GM21723 (cell line): ENCODE measurements around the gene CADPS2.
"Not testable (repeated sequence)": the region's sequence is repeated elsewhere in the genome, so short reads cannot be mapped to it uniquely, and the experiment has no call there.

Source experiments
- ATAC-seq: cut with Tn5 transposase; IDR thresholded peaks from one replicate; pipeline ENCODE4 v1.9.1; 2021; ENCODE audit warnings: mild to moderate bottlenecking, moderate library complexity; ENCODE audit not compliant: unreplicated experiment

The CADPS2 gene

GRCh38 chr7:122677149-122677548 is 209.1 kb downstream of the CADPS2 start:
- ATAC-seq, result no peak

DNA sequence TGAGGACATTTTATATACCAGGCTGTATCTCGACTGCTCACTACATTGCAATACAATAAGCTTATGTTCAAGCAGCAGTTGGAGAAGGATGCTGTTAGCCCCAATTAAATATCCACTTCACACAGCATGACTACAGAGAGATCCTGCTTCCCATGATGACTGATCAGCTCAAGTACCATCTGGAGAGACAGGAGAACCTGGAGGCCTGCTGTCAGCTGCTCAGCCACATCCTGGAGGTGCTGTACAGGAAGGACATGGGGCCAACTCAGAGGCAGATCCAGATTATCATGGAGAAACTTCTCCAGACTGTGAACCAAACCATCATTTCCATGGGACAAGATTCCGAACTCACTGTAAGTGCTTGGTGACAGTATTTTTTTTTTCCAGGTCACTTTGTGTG is 209.8 kb downstream of the CADPS2 start:
- ATAC-seq, result no peak

DNA sequence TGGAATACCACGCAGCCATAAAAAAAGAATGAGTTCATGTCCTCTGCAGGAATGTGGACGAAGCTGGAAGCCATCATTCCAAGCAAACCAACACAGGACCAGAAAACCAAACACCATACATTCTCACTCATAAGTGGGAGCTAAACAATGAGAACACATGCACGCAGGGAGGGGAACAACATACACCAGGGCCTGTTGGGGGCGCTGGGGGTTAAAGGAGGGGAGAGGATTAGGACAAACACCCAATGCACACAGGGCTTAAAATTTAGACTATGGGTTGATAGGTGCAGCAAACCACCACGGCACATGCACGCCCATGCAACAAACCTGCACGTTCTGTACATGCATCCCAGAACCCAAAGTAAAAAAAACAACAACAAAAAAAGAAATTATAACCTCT is 210.6 kb downstream of the CADPS2 start:
- no peak for ATAC-seq

DNA sequence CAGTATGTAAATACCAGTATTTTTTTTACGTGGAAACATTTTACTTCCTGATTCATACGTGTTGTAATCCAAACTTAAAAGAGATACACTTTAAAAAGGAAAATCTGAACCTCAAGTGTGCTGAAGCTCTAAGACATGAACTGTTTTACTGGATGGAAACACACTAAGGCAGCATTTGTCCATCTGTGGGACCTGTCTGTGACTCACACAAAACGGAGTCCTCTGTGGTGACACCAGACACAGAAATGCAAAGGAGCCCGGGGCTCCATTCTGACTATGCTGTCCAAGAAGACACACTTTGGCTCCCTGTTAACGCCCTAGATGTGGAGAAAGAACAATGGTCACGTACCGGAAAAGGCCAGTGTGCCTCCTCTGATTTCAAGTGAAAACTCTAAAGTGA is 211.2 kb downstream of the CADPS2 start:
- ATAC-seq, result no peak

DNA sequence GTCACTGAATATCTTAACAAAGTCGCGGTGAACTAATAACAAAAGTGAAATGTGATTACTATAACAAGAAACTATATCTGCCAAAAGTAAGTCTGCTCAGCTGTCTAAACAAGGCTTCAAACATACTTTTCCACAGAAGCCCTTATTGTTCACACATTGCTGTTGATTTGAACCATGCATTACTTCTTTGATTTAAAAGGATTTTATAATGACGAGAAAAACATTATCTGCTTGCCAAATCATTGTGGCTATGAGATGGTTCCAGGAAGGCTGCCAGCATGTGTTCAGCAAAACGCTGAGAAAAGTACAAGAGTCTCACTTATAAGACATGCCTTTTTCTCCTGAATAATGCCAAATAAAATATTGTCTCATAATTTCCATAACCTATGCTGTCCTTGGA is 211.8 kb downstream of the CADPS2 start:
- no peak for ATAC-seq

DNA sequence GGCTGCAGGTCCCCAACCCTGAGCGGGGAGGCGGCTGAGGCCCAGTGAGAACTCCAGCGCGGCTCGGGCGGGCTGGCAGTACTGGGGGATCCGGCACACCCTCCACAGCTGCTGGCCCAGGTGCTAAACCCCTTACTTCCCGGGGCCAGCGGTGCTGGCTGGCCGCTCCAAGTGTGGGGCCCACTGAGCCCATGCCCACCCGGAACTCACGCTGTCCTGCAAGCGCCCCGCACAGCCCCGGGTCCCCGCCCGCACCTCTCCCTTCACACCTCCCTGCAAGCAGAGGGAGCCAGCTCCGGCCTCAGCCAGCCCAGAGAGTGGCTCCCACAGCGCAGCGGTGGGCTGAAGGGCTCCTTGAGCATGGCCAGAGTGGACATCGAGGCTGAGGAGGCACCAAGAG is 212.3 kb downstream of the CADPS2 start:
- no peak for ATAC-seq

DNA sequence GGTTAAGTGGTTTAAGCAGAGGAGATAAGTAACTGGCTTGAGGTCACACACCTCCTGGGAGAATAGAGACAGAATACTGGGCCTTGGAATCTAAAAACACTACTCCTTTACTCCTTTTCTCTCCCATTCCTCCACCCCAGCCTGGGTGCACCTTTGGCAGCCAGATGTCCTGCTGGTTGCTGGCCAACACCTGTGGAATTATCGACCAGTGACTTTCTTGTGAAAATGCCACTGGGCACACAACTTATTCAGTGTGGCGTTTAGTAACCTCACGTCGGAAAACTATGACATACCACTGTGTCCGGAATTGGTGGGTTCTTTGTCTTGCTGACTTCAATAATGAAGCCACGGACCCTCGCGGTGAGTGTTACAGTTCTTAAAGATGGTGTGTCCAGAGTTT is 213.7 kb downstream of the CADPS2 start:
- ATAC-seq, result no peak

GRCh38 chr7:122663733-122664132 is 222.5 kb downstream of the CADPS2 start:
- no peak for ATAC-seq

DNA sequence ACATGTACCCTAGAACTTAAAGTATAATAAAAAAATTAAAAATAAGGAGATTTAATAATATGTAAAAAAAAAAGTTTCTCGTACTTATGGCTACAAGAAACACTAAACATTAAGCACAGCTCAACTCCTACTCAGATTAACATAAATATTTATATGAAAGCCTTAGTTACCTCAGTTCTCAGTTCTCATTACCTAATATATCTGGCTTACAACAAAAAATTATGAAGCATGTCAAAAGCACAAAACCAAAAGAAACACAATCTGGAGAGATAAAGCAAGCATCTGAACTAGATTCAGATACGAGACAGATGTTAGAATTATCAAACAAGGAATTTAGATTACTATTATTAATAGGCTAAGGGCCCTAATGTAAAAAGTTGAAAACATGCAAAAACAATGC is 227.4 kb downstream of the CADPS2 start:
- ATAC-seq, result no peak

DNA sequence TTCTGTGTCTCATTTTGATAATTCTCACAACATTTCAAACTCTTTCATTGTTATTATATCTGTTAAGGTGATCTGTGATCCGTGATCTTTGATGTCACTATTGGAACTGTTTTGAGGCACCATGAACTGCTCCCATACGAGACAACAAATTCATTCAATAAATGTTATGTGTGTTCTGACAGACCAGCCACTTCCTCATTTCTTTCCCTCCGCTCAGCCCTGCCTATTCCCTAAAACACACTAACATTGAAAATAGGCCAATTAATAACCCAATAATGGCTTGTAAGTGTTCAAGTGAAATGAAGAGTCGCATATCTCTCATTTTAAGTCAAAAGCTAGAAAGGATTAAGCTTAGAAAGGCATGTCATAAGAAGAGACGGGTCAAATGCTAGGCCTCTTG is 232.6 kb downstream of the CADPS2 start:
- no peak for ATAC-seq

DNA sequence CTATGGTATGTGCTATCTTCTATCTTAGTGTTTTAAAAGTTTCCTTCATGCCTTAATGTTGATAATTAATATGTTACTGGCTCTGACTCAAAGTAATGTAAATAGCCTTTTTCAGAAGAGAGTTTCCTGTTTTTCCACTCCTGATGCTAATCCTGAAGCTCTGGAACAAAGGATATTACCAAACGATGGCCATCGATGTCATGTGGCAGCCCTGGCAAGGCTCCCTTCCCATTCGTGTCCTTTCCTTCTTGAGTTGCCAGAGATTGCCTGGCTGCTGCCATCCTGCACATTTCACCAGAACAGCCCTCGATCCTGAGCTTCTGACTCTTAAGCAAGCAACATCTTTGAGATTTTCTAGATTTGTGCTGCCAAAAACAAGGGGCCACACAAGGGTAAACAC is 233.4 kb downstream of the CADPS2 start:
- ATAC-seq, result no peak

DNA sequence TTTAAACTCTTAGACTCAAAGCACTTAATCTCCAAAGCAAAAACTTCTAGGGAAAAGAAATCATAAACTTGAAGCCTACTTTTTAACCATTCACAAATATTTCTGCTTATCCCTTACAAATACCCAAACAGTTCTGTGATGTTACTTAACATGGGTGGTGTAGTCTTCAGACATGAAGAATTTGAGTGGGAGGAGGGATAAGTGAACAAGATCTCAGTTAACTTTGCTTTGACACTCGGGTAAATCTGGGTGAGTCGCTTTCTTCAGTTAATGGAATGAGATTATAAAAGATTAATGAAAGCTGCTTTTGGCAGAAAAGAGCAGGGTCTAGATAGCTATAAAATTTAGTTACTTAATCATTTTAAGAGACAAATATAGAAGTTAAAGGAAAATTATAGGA is 234.8 kb downstream of the CADPS2 start:
- no peak for ATAC-seq

- no peak for ATAC-seq
Observed at GRCh38 chr7:122643250-122643649, 243.0 kb downstream of the CADPS2 start.

- ATAC-seq, result no peak
Observed at GRCh38 chr7:122638459-122638858, 247.8 kb downstream of the CADPS2 start.

DNA sequence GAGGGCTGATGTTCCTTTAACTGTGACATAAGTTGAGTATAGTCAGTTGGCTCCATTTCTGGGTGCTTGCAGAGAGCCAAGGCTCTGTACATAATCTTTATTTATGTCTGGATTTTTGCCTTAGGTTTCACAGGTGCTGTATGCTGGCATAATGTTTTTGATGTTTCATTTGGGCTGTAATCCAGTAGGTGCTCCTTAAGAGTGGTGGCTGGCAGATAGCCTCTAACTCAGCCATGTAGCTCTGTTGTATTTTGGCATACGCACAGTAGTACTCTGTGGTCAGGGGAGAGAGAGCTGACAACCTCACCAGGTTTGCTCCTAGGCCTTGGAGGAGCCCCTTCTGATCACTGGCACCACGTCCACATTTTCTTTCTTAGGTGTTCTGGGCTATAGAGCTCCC is 248.5 kb downstream of the CADPS2 start:
- ATAC-seq, result no peak

DNA sequence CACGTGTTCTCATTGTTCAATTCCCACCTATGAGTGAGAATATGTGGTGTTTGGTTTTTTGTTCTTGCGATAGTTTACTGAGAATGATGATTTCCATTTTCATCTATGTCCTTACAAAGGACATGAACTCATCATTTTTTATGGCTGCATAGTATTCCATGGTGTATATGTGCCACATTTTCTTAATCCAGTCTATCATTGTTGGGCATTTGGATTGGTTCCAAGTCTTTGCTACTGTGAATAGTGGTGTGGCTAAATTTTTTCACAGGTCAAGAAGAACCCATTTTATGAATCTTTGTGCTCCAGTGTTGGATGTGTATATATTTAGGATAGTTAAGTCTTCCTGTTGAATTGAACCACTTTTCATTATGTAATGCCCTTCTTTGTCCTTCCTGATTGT is 250.8 kb downstream of the CADPS2 start:
- ATAC-seq, result not testable (repeated sequence)

GRCh38 chr7:122633472-122633871 is 252.8 kb downstream of the CADPS2 start:
- no peak for ATAC-seq

DNA sequence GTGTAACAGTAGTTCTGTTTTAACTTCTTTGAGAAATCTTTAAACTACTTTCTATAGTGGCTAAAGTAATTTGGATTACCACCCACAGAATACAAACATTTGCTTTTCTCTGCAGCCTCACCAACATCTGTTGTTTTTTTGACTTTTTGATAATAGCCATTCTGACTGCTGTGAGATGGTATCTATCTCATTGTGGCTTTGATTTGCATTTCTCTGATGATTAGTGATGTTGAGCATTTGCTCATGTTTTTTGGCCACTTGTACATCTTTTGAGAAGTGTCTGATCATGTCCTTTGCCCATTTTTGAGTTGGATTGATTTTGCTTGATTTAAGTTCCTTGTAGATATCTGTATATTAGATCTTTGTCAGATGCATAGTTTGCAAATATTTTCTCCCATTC is 254.0 kb downstream of the CADPS2 start:
- ATAC-seq, result no peak

GRCh38 chr7:122629412-122629953 is 256.8 kb downstream of the CADPS2 start:
- no peak for ATAC-seq

DNA sequence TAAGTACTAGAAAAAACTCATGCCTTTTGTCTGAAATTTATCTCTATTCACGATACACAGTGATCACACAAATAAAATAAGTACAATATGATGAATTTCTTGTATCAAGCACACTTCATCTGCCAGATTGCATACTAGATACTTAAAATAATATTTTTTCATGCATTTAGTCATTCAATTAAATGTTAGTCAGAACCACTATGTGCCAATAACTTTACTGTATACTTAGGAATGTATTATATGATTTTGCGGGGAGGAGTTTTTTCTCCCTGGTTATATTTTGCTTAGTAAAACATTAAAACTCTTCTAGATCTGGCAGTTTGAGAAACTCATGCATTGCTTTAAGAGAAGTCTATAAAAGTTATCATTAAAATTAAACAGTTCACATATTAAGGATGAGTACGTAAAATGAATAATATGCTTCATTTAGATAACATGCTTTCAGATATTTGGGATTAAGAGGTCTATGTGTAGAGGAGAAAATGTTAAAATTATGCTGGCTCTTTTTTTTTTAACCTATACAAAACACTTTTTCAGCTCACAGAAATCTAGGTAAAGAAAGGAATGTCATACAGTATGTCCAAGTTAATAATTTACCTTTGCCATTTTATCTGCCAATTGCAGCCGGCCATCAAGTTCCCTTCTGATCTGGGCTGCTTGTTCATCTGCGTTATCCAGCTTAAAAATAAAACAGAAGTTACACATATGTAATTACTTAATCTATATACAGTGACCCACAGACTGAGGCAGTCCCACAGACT is 257.4 kb downstream of the CADPS2 start:
- ATAC-seq, result no peak

- no peak for ATAC-seq
Observed at GRCh38 chr7:122626785-122627184, 259.5 kb downstream of the CADPS2 start.

DNA sequence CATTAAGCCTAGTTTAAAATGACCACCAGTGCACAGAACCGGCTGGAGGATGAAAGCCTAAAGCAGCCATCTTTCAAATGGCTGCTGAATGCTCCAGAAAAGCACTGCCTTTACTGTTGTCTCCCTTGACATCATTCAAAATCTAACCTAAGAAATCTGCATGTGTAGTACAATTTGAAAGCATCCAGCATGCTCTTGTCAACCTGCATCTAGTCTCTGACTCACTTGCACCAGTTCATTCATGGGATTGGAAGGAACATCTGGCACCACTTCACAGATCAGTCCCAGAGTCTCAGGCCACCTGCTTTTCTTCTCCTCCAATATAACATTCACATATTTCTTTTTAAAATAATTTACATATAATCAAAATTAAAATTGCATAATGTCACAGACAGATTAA is 263.6 kb downstream of the CADPS2 start:
- no peak for ATAC-seq

DNA sequence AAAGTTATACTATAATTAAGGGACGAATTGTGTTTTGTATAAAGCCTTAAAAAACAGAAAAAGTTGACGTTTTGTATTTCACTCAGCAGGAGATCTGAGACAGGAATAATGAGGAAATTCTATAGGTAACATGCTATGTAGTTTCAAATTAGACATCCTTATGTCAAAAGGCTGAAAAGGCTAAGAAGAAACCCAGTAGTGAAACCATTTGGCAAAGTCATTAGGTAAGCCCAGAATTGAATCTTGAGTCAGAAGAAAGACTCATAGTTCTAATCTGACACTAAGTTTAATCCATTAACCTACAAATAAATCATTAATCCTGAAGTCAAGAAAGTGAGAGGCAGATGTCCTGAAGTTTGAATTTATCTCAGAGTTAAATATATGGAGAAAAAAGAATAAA is 266.6 kb downstream of the CADPS2 start:
- ATAC-seq, result no peak
